Measurements from ENCODE around the gene MKRN2OS. TPM values are rescaled to one million over a fixed set of nuclear protein-coding genes. Genes with fewer than 3 reads are reported as not detected.

MKRN2OS gene
- total and polyA plus RNA-seq, 10 of the 15 experiments (the other 5 are each of a cell fraction or from before 2014, with no cell fraction given): 0.20 to 1.0 (median 0.40) TPM; not detected in 4

GRCh38 chr3:12556690-12557472 lies 11.6 kb upstream of the MKRN2OS start, which contains the start of gene MKRN2 (continued):
- TF ChIP-seq EZH2 (IDR thresholded peaks at IDR 0.05; ENCODE audit: borderline replicate concordance, control insufficient read depth, low read depth, low read length) (no peak), ATF2 (IDR thresholded peaks at IDR 0.05; ENCODE audit: low read length) (no peak), ZNF207 (IDR thresholded peaks at IDR 0.05; ENCODE audit: borderline replicate concordance) (peak; percentile 88; the same call in 1 of the 2 replicates), EGR1 (IDR thresholded peaks at IDR 0.05; ENCODE audit: borderline replicate concordance in 1 of 2, low read depth in 2 of 2, low read length in 2 of 2) (peak; percentile 71 to 94; a peak in 2 of 3 replicates), TBL1XR1 (IDR thresholded peaks at IDR 0.05; ENCODE audit: low read depth, low read length) (peak; percentile 81), MAX (IDR thresholded peaks at IDR 0.05; ENCODE audit: low read depth, low read length) (peak; percentile 69), YBX1 (IDR thresholded peaks at IDR 0.05) (no peak), WRNIP1 (IDR thresholded peaks at IDR 0.05; ENCODE audit: borderline replicate concordance, low read depth, low read length) (no peak), SMAD5 (IDR thresholded peaks at IDR 0.05; ENCODE audit: low read depth) (peak; percentile 78), STAT1 (conservative IDR thresholded peaks at IDR 0.05) (peak; percentile 63; the same call in 1 of the 2 replicates), TAF1 (IDR thresholded peaks at IDR 0.05; ENCODE audit: borderline replicate concordance, low read depth, low read length) (peak; percentile 94), BRCA1 (IDR thresholded peaks at IDR 0.05; ENCODE audit: low read depth, low read length) (no peak), ZNF24 (IDR thresholded peaks at IDR 0.05) (peak; percentile 79), NFXL1 (IDR thresholded peaks at IDR 0.05; ENCODE audit: borderline replicate concordance) (no peak), RAD51 (IDR thresholded peaks at IDR 0.05) (no peak), E4F1 (IDR thresholded peaks at IDR 0.05; ENCODE audit: borderline replicate concordance, partially characterized antibody) (no peak), NBN (IDR thresholded peaks at IDR 0.05) (peak; percentile 84; the same call in 1 of the 2 replicates), TARDBP (IDR thresholded peaks at IDR 0.05; ENCODE audit: borderline replicate concordance) (peak; percentile 75; the same call in 1 of the 2 replicates), ZSCAN29 (IDR thresholded peaks at IDR 0.05) (peak; percentile 77), RB1 (IDR thresholded peaks at IDR 0.05; ENCODE audit: borderline replicate concordance) (peak; percentile 94; the same call in 1 of the 2 replicates), ESRRA (IDR thresholded peaks at IDR 0.05; ENCODE audit: low read length) (no peak)
- TF ChIP-seq, protein P1, sequence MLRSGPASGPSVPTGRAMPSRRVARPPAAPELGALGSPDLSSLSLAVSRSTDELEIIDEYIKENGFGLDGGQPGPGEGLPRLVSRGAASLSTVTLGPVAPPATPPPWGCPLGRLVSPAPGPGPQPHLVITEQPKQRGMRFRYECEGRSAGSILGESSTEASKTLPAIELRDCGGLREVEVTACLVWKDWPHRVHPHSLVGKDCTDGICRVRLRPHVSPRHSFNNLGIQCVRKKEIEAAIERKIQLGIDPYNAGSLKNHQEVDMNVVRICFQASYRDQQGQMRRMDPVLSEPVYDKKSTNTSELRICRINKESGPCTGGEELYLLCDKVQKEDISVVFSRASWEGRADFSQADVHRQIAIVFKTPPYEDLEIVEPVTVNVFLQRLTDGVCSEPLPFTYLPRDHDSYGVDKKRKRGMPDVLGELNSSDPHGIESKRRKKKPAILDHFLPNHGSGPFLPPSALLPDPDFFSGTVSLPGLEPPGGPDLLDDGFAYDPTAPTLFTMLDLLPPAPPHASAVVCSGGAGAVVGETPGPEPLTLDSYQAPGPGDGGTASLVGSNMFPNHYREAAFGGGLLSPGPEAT (IDR thresholded peaks at IDR 0.05; ENCODE audit: low read depth): peak; percentile 89
- TF ChIP-seq, protein P2, sequence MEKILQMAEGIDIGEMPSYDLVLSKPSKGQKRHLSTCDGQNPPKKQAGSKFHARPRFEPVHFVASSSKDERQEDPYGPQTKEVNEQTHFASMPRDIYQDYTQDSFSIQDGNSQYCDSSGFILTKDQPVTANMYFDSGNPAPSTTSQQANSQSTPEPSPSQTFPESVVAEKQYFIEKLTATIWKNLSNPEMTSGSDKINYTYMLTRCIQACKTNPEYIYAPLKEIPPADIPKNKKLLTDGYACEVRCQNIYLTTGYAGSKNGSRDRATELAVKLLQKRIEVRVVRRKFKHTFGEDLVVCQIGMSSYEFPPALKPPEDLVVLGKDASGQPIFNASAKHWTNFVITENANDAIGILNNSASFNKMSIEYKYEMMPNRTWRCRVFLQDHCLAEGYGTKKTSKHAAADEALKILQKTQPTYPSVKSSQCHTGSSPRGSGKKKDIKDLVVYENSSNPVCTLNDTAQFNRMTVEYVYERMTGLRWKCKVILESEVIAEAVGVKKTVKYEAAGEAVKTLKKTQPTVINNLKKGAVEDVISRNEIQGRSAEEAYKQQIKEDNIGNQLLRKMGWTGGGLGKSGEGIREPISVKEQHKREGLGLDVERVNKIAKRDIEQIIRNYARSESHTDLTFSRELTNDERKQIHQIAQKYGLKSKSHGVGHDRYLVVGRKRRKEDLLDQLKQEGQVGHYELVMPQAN (conservative IDR thresholded peaks at IDR 0.05): peak; percentile 87
